Measurements from ENCODE around the gene CTXN2. TPM values are rescaled to one million over a fixed set of nuclear protein-coding genes. Genes with fewer than 3 reads are reported as not detected.

CTXN2 gene
- total RNA-seq, 1 experiment from 2014 or later, result 0.07 TPM

DNA sequence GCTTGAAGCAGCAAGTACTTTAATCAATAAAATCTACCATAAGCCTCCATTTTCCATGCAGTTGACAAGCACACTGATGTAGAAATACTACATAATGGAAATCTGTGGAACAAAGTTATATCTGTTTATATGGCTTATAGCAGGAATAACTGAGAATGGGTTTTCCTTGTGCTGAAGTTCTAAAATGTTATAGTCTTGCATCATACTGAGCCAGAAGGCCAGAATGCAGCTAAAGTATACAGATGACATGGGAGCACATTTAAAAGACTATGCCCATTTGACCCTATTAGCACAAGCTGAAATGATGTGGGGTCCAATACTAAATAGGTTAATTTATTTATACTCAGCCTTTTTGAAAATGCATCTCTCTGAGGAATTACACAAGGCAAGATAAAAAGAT, 45.5 kb upstream of the CTXN2 start:
- H3K36me3 Mint-ChIP-seq, result peaks cover 48% of the 10 kb centered on the region
- TF ChIP-seq NR2C2 (CRISPR knock-in tag; IDR thresholded peaks at IDR 0.05), result no peak
- TF ChIP-seq KAT7 (CRISPR knock-in tag; IDR thresholded peaks at IDR 0.05; ENCODE audit: borderline replicate concordance), result no peak
- TF ChIP-seq, protein P1, sequence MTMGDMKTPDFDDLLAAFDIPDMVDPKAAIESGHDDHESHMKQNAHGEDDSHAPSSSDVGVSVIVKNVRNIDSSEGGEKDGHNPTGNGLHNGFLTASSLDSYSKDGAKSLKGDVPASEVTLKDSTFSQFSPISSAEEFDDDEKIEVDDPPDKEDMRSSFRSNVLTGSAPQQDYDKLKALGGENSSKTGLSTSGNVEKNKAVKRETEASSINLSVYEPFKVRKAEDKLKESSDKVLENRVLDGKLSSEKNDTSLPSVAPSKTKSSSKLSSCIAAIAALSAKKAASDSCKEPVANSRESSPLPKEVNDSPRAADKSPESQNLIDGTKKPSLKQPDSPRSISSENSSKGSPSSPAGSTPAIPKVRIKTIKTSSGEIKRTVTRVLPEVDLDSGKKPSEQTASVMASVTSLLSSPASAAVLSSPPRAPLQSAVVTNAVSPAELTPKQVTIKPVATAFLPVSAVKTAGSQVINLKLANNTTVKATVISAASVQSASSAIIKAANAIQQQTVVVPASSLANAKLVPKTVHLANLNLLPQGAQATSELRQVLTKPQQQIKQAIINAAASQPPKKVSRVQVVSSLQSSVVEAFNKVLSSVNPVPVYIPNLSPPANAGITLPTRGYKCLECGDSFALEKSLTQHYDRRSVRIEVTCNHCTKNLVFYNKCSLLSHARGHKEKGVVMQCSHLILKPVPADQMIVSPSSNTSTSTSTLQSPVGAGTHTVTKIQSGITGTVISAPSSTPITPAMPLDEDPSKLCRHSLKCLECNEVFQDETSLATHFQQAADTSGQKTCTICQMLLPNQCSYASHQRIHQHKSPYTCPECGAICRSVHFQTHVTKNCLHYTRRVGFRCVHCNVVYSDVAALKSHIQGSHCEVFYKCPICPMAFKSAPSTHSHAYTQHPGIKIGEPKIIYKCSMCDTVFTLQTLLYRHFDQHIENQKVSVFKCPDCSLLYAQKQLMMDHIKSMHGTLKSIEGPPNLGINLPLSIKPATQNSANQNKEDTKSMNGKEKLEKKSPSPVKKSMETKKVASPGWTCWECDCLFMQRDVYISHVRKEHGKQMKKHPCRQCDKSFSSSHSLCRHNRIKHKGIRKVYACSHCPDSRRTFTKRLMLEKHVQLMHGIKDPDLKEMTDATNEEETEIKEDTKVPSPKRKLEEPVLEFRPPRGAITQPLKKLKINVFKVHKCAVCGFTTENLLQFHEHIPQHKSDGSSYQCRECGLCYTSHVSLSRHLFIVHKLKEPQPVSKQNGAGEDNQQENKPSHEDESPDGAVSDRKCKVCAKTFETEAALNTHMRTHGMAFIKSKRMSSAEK (CRISPR knock-in tag; IDR thresholded peaks at IDR 0.05; ENCODE audit: borderline replicate concordance), result no peak
- no peak for TF ChIP-seq ZNF396 (CRISPR knock-in tag; IDR thresholded peaks at IDR 0.05; ENCODE audit: borderline replicate concordance)
- TF ChIP-seq, protein P2, sequence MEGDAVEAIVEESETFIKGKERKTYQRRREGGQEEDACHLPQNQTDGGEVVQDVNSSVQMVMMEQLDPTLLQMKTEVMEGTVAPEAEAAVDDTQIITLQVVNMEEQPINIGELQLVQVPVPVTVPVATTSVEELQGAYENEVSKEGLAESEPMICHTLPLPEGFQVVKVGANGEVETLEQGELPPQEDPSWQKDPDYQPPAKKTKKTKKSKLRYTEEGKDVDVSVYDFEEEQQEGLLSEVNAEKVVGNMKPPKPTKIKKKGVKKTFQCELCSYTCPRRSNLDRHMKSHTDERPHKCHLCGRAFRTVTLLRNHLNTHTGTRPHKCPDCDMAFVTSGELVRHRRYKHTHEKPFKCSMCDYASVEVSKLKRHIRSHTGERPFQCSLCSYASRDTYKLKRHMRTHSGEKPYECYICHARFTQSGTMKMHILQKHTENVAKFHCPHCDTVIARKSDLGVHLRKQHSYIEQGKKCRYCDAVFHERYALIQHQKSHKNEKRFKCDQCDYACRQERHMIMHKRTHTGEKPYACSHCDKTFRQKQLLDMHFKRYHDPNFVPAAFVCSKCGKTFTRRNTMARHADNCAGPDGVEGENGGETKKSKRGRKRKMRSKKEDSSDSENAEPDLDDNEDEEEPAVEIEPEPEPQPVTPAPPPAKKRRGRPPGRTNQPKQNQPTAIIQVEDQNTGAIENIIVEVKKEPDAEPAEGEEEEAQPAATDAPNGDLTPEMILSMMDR (IDR thresholded peaks at IDR 0.05), result no peak
- TF ChIP-seq TP53 (CRISPR knock-in tag; IDR thresholded peaks at IDR 0.05), result no peak
- no peak for TF ChIP-seq MXD4 (CRISPR knock-in tag; IDR thresholded peaks at IDR 0.05; ENCODE audit: borderline replicate concordance)
- TF ChIP-seq, protein P3, sequence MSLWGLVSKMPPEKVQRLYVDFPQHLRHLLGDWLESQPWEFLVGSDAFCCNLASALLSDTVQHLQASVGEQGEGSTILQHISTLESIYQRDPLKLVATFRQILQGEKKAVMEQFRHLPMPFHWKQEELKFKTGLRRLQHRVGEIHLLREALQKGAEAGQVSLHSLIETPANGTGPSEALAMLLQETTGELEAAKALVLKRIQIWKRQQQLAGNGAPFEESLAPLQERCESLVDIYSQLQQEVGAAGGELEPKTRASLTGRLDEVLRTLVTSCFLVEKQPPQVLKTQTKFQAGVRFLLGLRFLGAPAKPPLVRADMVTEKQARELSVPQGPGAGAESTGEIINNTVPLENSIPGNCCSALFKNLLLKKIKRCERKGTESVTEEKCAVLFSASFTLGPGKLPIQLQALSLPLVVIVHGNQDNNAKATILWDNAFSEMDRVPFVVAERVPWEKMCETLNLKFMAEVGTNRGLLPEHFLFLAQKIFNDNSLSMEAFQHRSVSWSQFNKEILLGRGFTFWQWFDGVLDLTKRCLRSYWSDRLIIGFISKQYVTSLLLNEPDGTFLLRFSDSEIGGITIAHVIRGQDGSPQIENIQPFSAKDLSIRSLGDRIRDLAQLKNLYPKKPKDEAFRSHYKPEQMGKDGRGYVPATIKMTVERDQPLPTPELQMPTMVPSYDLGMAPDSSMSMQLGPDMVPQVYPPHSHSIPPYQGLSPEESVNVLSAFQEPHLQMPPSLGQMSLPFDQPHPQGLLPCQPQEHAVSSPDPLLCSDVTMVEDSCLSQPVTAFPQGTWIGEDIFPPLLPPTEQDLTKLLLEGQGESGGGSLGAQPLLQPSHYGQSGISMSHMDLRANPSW (CRISPR knock-in tag; conservative IDR thresholded peaks at IDR 0.05; ENCODE audit: low read depth), result no peak
- TF ChIP-seq ELF4 (CRISPR knock-in tag; IDR thresholded peaks at IDR 0.05; ENCODE audit: low read depth), result no peak
- TF ChIP-seq, protein P4, sequence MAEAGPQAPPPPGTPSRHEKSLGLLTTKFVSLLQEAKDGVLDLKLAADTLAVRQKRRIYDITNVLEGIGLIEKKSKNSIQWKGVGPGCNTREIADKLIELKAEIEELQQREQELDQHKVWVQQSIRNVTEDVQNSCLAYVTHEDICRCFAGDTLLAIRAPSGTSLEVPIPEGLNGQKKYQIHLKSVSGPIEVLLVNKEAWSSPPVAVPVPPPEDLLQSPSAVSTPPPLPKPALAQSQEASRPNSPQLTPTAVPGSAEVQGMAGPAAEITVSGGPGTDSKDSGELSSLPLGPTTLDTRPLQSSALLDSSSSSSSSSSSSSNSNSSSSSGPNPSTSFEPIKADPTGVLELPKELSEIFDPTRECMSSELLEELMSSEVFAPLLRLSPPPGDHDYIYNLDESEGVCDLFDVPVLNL (CRISPR knock-in tag; IDR thresholded peaks at IDR 0.05; ENCODE audit: borderline replicate concordance, low read depth), result no peak
- TF ChIP-seq CBFB (CRISPR knock-in tag; IDR thresholded peaks at IDR 0.05; ENCODE audit: low read depth), result no peak
- no peak for TF ChIP-seq ZNF671 (CRISPR knock-in tag; IDR thresholded peaks at IDR 0.05)
- no peak for TF ChIP-seq EMX1 (CRISPR knock-in tag; IDR thresholded peaks at IDR 0.05)
- TF ChIP-seq IRF2 (CRISPR knock-in tag; IDR thresholded peaks at IDR 0.05; ENCODE audit: borderline replicate concordance, low read depth), result no peak
- no peak for TF ChIP-seq MYBL2 (CRISPR knock-in tag; IDR thresholded peaks at IDR 0.05)
- no peak for TF ChIP-seq ZNF138 (CRISPR knock-in tag; conservative IDR thresholded peaks at IDR 0.05)
- H3K4me3 Mint-ChIP-seq, result no peak overlapping the region
- H3K27ac Mint-ChIP-seq, result no peak overlapping the region
- peaks cover 4% of the 10 kb centered on the region; the same call in 1 of the 2 replicates for H3K9me3 Mint-ChIP-seq
- CTCF ChIA-PET, result no interaction called here
- DNase-seq (ENCODE audit: low spot score) (no peak), ATAC-seq (no peak)
- peaks cover 16% of the 10 kb centered on the region for H3K4me1 Mint-ChIP-seq
- H3K27me3 Mint-ChIP-seq (ENCODE audit: low read depth), result no peaks in the 10 kb centered on the region
- POLR2A ChIA-PET, result no interaction called here

DNA sequence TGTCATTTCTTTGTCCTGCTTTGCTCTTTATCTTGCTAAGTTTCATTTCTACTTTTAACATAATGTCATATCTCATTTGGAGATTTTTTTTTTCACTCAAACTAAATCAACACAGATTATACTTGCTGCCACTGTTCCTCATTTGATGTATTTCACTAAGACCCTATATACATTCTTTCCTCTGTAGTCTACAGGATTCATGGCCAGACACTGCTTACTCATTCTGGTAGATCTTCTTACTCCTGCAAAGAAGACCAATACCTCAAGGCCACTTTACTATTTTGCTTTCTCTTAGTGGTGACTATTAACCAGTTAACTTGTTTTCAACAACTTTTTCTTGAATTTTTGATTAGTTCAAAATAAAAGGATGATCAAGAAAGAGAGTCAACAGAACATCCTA, 44.1 kb upstream of the CTXN2 start:
- no peak for ATAC-seq
- Mint-ChIP-seq H3K4me3 (no peak overlapping the region), H3K36me3 (peaks cover 52% of the 10 kb centered on the region), H3K9me3 (peaks cover 4% of the 10 kb centered on the region; the same call in 1 of the 2 replicates), H3K27ac (no peak overlapping the region), H3K27me3 (ENCODE audit: low read depth) (no peaks in the 10 kb centered on the region), H3K4me1 (peaks cover 26% of the 10 kb centered on the region)
- POLR2A ChIA-PET, result no interaction called here
- CTCF ChIA-PET, result no interaction called here
- DNase-seq (ENCODE audit: low spot score), result no peak
- no peak for TF ChIP-seq GRHL2 (CRISPR knock-in tag; IDR thresholded peaks at IDR 0.05; ENCODE audit: insufficient replicate concordance, severe bottlenecking)
- TF ChIP-seq, protein P5, sequence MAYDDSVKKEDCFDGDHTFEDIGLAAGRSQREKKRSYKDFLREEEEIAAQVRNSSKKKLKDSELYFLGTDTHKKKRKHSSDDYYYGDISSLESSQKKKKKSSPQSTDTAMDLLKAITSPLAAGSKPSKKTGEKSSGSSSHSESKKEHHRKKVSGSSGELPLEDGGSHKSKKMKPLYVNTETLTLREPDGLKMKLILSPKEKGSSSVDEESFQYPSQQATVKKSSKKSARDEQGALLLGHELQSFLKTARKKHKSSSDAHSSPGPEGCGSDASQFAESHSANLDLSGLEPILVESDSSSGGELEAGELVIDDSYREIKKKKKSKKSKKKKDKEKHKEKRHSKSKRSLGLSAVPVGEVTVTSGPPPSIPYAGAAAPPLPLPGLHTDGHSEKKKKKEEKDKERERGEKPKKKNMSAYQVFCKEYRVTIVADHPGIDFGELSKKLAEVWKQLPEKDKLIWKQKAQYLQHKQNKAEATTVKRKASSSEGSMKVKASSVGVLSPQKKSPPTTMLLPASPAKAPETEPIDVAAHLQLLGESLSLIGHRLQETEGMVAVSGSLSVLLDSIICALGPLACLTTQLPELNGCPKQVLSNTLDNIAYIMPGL (CRISPR knock-in tag; IDR thresholded peaks at IDR 0.05), result no peak
- TF ChIP-seq, protein P6, sequence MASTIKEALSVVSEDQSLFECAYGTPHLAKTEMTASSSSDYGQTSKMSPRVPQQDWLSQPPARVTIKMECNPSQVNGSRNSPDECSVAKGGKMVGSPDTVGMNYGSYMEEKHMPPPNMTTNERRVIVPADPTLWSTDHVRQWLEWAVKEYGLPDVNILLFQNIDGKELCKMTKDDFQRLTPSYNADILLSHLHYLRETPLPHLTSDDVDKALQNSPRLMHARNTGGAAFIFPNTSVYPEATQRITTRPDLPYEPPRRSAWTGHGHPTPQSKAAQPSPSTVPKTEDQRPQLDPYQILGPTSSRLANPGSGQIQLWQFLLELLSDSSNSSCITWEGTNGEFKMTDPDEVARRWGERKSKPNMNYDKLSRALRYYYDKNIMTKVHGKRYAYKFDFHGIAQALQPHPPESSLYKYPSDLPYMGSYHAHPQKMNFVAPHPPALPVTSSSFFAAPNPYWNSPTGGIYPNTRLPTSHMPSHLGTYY (CRISPR knock-in tag; IDR thresholded peaks at IDR 0.05), result no peak
- TF ChIP-seq CBFB (CRISPR knock-in tag; IDR thresholded peaks at IDR 0.05; ENCODE audit: low read depth), result no peak
- TF ChIP-seq, protein P7, sequence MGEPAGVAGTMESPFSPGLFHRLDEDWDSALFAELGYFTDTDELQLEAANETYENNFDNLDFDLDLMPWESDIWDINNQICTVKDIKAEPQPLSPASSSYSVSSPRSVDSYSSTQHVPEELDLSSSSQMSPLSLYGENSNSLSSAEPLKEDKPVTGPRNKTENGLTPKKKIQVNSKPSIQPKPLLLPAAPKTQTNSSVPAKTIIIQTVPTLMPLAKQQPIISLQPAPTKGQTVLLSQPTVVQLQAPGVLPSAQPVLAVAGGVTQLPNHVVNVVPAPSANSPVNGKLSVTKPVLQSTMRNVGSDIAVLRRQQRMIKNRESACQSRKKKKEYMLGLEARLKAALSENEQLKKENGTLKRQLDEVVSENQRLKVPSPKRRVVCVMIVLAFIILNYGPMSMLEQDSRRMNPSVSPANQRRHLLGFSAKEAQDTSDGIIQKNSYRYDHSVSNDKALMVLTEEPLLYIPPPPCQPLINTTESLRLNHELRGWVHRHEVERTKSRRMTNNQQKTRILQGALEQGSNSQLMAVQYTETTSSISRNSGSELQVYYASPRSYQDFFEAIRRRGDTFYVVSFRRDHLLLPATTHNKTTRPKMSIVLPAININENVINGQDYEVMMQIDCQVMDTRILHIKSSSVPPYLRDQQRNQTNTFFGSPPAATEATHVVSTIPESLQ (CRISPR knock-in tag; IDR thresholded peaks at IDR 0.05), result no peak
